HepG2 (cell line): ENCODE data around the gene SBK3. TPM values are rescaled to one million over a fixed set of nuclear protein-coding genes. Genes with fewer than 3 reads are reported as not detected.

Source experiments
- CBX2 ChIP-seq, 2 experiments: fragments of 200-600 bp in 1 of 2; sonication (generic); formaldehyde crosslinking in 1 of 2; IDR thresholded peaks; 2 replicates each; pipeline versions ENCODE4 v1.7.0 to v1.8.1; 2018 to 2022; ENCODE audit warnings: low read depth in 2 of 2, low read length in 1 of 2, mild to moderate bottlenecking in 1 of 2, missing genetic modification reagents in 1 of 2
- EED ChIP-seq: sonication (generic); formaldehyde crosslinking; IDR thresholded peaks from 2 replicates; pipeline ENCODE4 v1.5.0; 2020; ENCODE audit warnings: mild to moderate bottlenecking, missing genetic modification reagents
- EHMT2 ChIP-seq: fragments of 200-600 bp; sonication (generic); IDR thresholded peaks from 2 replicates; pipeline ENCODE4 v1.7.0; 2017; ENCODE audit warnings: antibody characterized with exemption, low read depth, low read length, borderline replicate concordance
- FOXO1 ChIP-seq: sonication (generic); formaldehyde crosslinking; IDR thresholded peaks from 2 replicates; pipeline ENCODE4 v1.4.0; 2020; ENCODE audit warnings: missing genetic modification reagents
- GATAD1 ChIP-seq: IDR thresholded peaks from 2 replicates; pipeline ENCODE4 v1.6.1; 2016; ENCODE audit warnings: missing genetic modification reagents, missing compliant biosample characterization
- GLI4 ChIP-seq: sonication (generic); formaldehyde crosslinking; IDR thresholded peaks from 2 replicates; pipeline ENCODE4 v1.5.1; 2020; ENCODE audit warnings: missing genetic modification reagents, mild to moderate bottlenecking, moderate library complexity, borderline replicate concordance
- HBP1 ChIP-seq: IDR thresholded peaks from 2 replicates; pipeline ENCODE4 v1.6.1; 2016; ENCODE audit warnings: low read depth, control low read depth
- MNT ChIP-seq: fragments of 450-650 bp; IDR thresholded peaks from 2 replicates; pipeline ENCODE4 v1.6.1; 2016
- MYNN ChIP-seq: sonication (generic); formaldehyde crosslinking; IDR thresholded peaks from 2 replicates; pipeline ENCODE4 v1.4.0; 2020; ENCODE audit warnings: mild to moderate bottlenecking, low read depth, missing genetic modification reagents
- PHF5A ChIP-seq: IDR thresholded peaks from one replicate; pipeline ENCODE4 v1.6.1; 2018; ENCODE audit warnings: low read depth, missing genetic modification reagents; ENCODE audit not compliant: unreplicated experiment
- PLSCR1 ChIP-seq: sonication (generic); formaldehyde crosslinking; IDR thresholded peaks from 2 replicates; pipeline ENCODE4 v1.5.0; 2020; ENCODE audit warnings: missing genetic modification reagents, mild to moderate bottlenecking, borderline replicate concordance
- POLR2G ChIP-seq: fragments of 200-400 bp; formaldehyde crosslinking; IDR thresholded peaks from 2 replicates; pipeline ENCODE4 v1.6.1; 2018; ENCODE audit warnings: mild to moderate bottlenecking, low read depth, low read length, moderate library complexity
- RBM22 ChIP-seq: fragments of 200-400 bp; formaldehyde crosslinking; optimal IDR thresholded peaks from 2 replicates; pipeline ENCODE3; 2017; ENCODE audit warnings: mild to moderate bottlenecking, low read length, moderate library complexity
- THAP7 ChIP-seq: sonication (generic); formaldehyde crosslinking; IDR thresholded peaks from 2 replicates; pipeline ENCODE4 v1.8.1; 2023; ENCODE audit warnings: mild to moderate bottlenecking, missing genetic modification reagents
- TP53 ChIP-seq: sonication (generic); formaldehyde crosslinking; conservative IDR thresholded peaks from 2 replicates; pipeline ENCODE4 v1.4.0; 2020; ENCODE audit warnings: missing genetic modification reagents
- WIZ ChIP-seq: sonication (generic); formaldehyde crosslinking; IDR thresholded peaks from 2 replicates; pipeline ENCODE4 v1.5.1; 2020; ENCODE audit warnings: mild to moderate bottlenecking, missing genetic modification reagents
- ZBTB49 ChIP-seq: sonication (generic); formaldehyde crosslinking; IDR thresholded peaks from 2 replicates; pipeline ENCODE4 v1.4.0; 2020; ENCODE audit warnings: missing genetic modification reagents, borderline replicate concordance
- ZEB1 ChIP-seq: IDR thresholded peaks from 2 replicates; pipeline ENCODE4 v1.6.1; 2012; ENCODE audit warnings: mild to moderate bottlenecking, low read depth, inconsistent platforms; ENCODE audit not compliant: insufficient replicate concordance
- ZNF441 ChIP-seq: sonication (generic); formaldehyde crosslinking; IDR thresholded peaks from 2 replicates; pipeline ENCODE4 v1.7.0; 2021; ENCODE audit warnings: missing genetic modification reagents, borderline replicate concordance
- ZNF564 ChIP-seq: sonication (generic); formaldehyde crosslinking; IDR thresholded peaks from 2 replicates; pipeline ENCODE4 v1.8.1; 2023; ENCODE audit warnings: mild to moderate bottlenecking, missing genetic modification reagents
- ZNF570 ChIP-seq: sonication (generic); formaldehyde crosslinking; IDR thresholded peaks from 2 replicates; pipeline ENCODE4 v1.4.0; 2020; ENCODE audit warnings: mild to moderate bottlenecking, missing genetic modification reagents, borderline replicate concordance
- ZNF577 ChIP-seq: sonication (generic); formaldehyde crosslinking; IDR thresholded peaks from 2 replicates; pipeline ENCODE4 v1.4.0; 2020; ENCODE audit warnings: mild to moderate bottlenecking, low read depth, missing genetic modification reagents, borderline replicate concordance
- ZNF619 ChIP-seq: sonication (generic); formaldehyde crosslinking; IDR thresholded peaks from 2 replicates; pipeline ENCODE4 v1.4.0; 2020; ENCODE audit warnings: mild to moderate bottlenecking, missing genetic modification reagents
- ZNF746 ChIP-seq: sonication (generic); formaldehyde crosslinking; IDR thresholded peaks from 2 replicates; pipeline ENCODE4 v1.8.0; 2022; ENCODE audit warnings: mild to moderate bottlenecking, missing genetic modification reagents
- polyA plus RNA-seq, 8 experiments: library from polyadenylated mRNA; depleted of rRNA in 3 of 8; stranded (reverse) in 7 of 8; unstranded in 1 of 8; fragments of >200 nt; fragmentation: Illumina TruSeq in 4 of 8; extraction: Trizol in 4 of 8; gene quantifications; 2 replicates each; pipeline versions ENCODE4 v1.2.1 to v1.2.3, GENCODE V29; 2011 to 2016; ENCODE audit warnings: low read depth in 4 of 8, missing spikeins in 1 of 8, mixed read lengths in 1 of 8; ENCODE audit not compliant: insufficient read depth in 1 of 8
- total RNA-seq, 5 experiments: library from RNA; depleted of rRNA; stranded (reverse); fragments of >200 nt; fragmentation: Illumina TruSeq; extraction: Trizol; gene quantifications; 2 replicates each; pipeline ENCODE4 v1.2.3, GENCODE V29; 2016; ENCODE audit warnings: low read depth in 1 of 5

The SBK3 gene
- total and polyA plus RNA-seq, 2 of the 13 experiments (the other 11 are each of a cell fraction or from before 2014, with no cell fraction given), result 0.66 to 0.77 TPM

GRCh38 chr19:55580628-55581144, 35.3 kb upstream of the SBK3 start, which contains the start of gene ZNF579 (continued):
- TF ChIP-seq EED (CRISPR knock-in tag), result no peak
- TF ChIP-seq GLI4 (CRISPR knock-in tag), result 0 out of 2 replicates have a peak, but pooled peaks have one; percentile 24
- TF ChIP-seq THAP7 (CRISPR knock-in tag), result no peak
- TF ChIP-seq ZBTB49 (CRISPR knock-in tag), result no peak
- TF ChIP-seq EHMT2, result peak; percentile 5; the same call in 1 of the 2 replicates
- TF ChIP-seq HBP1 (CRISPR knock-in tag), result peak; percentile 90; the same call in 1 of the 2 replicates
- no peak for TF ChIP-seq FOXO1 (CRISPR knock-in tag)
- TF ChIP-seq MYNN, result no peak
- TF ChIP-seq ZNF577 (CRISPR knock-in tag), result no peak
- no peak for TF ChIP-seq PLSCR1 (CRISPR knock-in tag)
- no peak for TF ChIP-seq RBM22
- peak; percentile 90 for TF ChIP-seq GATAD1 (CRISPR knock-in tag)
- 0 out of 2 replicates have a peak, but pooled peaks have one; percentile 35 for TF ChIP-seq ZNF564
- no peak for TF ChIP-seq ZNF619
- peak; percentile 70 for TF ChIP-seq ZNF746 (CRISPR knock-in tag)
- TF ChIP-seq ZEB1, result peak; percentile 25
- TF ChIP-seq ZNF570, result no peak
- peak; percentile 36 for TF ChIP-seq PHF5A (CRISPR knock-in tag)
- TF ChIP-seq MNT, result no peak
- no peak for TF ChIP-seq CBX2 (IDR thresholded peaks at IDR 0.05; ENCODE audit: low read depth, low read length)
- TF ChIP-seq CBX2 (CRISPR knock-in tag; IDR thresholded peaks at IDR 0.05; ENCODE audit: low read depth), result no peak
- no peak for TF ChIP-seq TP53 (CRISPR knock-in tag)
- peak; percentile 51 for TF ChIP-seq POLR2G
- TF ChIP-seq WIZ (CRISPR knock-in tag), result no peak
- no peak for TF ChIP-seq ZNF441 (CRISPR knock-in tag)
